ENCODE measurements around the gene CHMP4B. TPM values are rescaled to one million over a fixed set of nuclear protein-coding genes. Genes with fewer than 3 reads are reported as not detected.

CHMP4B gene
- total and polyA plus RNA-seq, 2 donors = 39.9 to 130 TPM

GRCh38 chr20:33820362-33820761, 9.2 kb downstream of the CHMP4B start:
- Histone ChIP-seq H3K4me3 (ENCODE audit: low read length in 2 of 2) (no peak overlapping the region), H3K9me3 (ENCODE audit: control insufficient read depth in 2 of 2, insufficient read depth in 1 of 2, low read length in 1 of 2) (no peaks in the 10 kb centered on the region), H3K27me3 (ENCODE audit: control insufficient read depth in 2 of 2, insufficient read depth in 1 of 2, low read length in 1 of 2) (no peaks in the 10 kb centered on the region), H3K36me3 (ENCODE audit: control insufficient read depth in 2 of 2, insufficient read depth in 2 of 2, low read length in 1 of 2) (peaks cover 0 to 10% of the 10 kb centered on the region in 2 donors), H3K27ac (ENCODE audit: low read depth in 1 of 2, low read length in 1 of 2) (no peak overlapping the region), H3K4me1 (ENCODE audit: control insufficient read depth in 2 of 2, insufficient read depth in 2 of 2, low read length in 2 of 2) (peaks cover 12 to 17% of the 10 kb centered on the region in 2 donors)
- no peak for DNase-seq (ENCODE audit: low read depth in 6 of 9, low spot score in 9 of 9)
- WGBS = 92% methylated on average over 1 of the region's 1 CpG

GRCh38 chr20:33821270-33821836, 10.2 kb downstream of the CHMP4B start:
- no peak overlapping the region for H3K4me3 ChIP-seq (ENCODE audit: low read length in 2 of 2)
- WGBS = 86% methylated on average over 4 of the region's 4 CpGs
- peaks cover 14 to 17% of the 10 kb centered on the region in 2 donors for H3K4me1 ChIP-seq (ENCODE audit: control insufficient read depth in 2 of 2, insufficient read depth in 2 of 2, low read length in 2 of 2)
- no peaks in the 10 kb centered on the region for H3K9me3 ChIP-seq (ENCODE audit: control insufficient read depth in 2 of 2, insufficient read depth in 1 of 2, low read length in 1 of 2)
- DNase-seq (ENCODE audit: low read depth in 6 of 9, low spot score in 9 of 9) = no peak
- H3K27me3 ChIP-seq (ENCODE audit: control insufficient read depth in 2 of 2, insufficient read depth in 1 of 2, low read length in 1 of 2) = no peaks in the 10 kb centered on the region
- H3K27ac ChIP-seq (ENCODE audit: low read depth in 1 of 2, low read length in 1 of 2) = no peak overlapping the region
- H3K36me3 ChIP-seq (ENCODE audit: control insufficient read depth in 2 of 2, insufficient read depth in 2 of 2, low read length in 1 of 2) = peaks cover 0 to 5% of the 10 kb centered on the region in 2 donors

GRCh38 chr20:33822423-33822822, 11.3 kb downstream of the CHMP4B start:
- DNase-seq (ENCODE audit: low read depth in 6 of 9, low spot score in 9 of 9) = no peak
- H3K4me1 ChIP-seq (ENCODE audit: control insufficient read depth in 2 of 2, insufficient read depth in 2 of 2, low read length in 2 of 2) = peaks cover 25 to 26% of the 10 kb centered on the region in 2 donors
- WGBS = 98% methylated on average over 5 of the region's 5 CpGs

GRCh38 chr20:33822991-33823390, 11.8 kb downstream of the CHMP4B start:
- DNase-seq (ENCODE audit: low read depth in 6 of 9, low spot score in 9 of 9) = no peak
- Histone ChIP-seq H3K9me3 (ENCODE audit: control insufficient read depth in 2 of 2, insufficient read depth in 1 of 2, low read length in 1 of 2) (no peaks in the 10 kb centered on the region), H3K4me1 (ENCODE audit: control insufficient read depth in 2 of 2, insufficient read depth in 2 of 2, low read length in 2 of 2) (peaks cover 30 to 32% of the 10 kb centered on the region in 2 donors), H3K4me3 (ENCODE audit: low read length in 2 of 2) (no peak overlapping the region), H3K27me3 (ENCODE audit: control insufficient read depth in 2 of 2, insufficient read depth in 1 of 2, low read length in 1 of 2) (no peaks in the 10 kb centered on the region), H3K27ac (ENCODE audit: low read depth in 1 of 2, low read length in 1 of 2) (no peak overlapping the region), H3K36me3 (ENCODE audit: control insufficient read depth in 2 of 2, insufficient read depth in 2 of 2, low read length in 1 of 2) (peaks cover 0 to 5% of the 10 kb centered on the region in 2 donors)
- WGBS = 98% methylated on average over 5 of the region's 5 CpGs

More at GRCh38 chr20:33822423-33822822, 11.3 kb downstream of the CHMP4B start:
- H3K4me3 ChIP-seq (ENCODE audit: low read length in 2 of 2) = no peak overlapping the region
- no peaks in the 10 kb centered on the region for H3K9me3 ChIP-seq (ENCODE audit: control insufficient read depth in 2 of 2, insufficient read depth in 1 of 2, low read length in 1 of 2)
- H3K27ac ChIP-seq (ENCODE audit: low read depth in 1 of 2, low read length in 1 of 2) = no peak overlapping the region
- no peaks in the 10 kb centered on the region for H3K27me3 ChIP-seq (ENCODE audit: control insufficient read depth in 2 of 2, insufficient read depth in 1 of 2, low read length in 1 of 2)
- H3K36me3 ChIP-seq (ENCODE audit: control insufficient read depth in 2 of 2, insufficient read depth in 2 of 2, low read length in 1 of 2) = peaks cover 0 to 5% of the 10 kb centered on the region in 2 donors

GRCh38 chr20:33824852-33825251, 13.7 kb downstream of the CHMP4B start:
- peaks cover 0 to 5% of the 10 kb centered on the region in 2 donors for H3K36me3 ChIP-seq (ENCODE audit: control insufficient read depth in 2 of 2, insufficient read depth in 2 of 2, low read length in 1 of 2)
- no peaks in the 10 kb centered on the region for H3K9me3 ChIP-seq (ENCODE audit: control insufficient read depth in 2 of 2, insufficient read depth in 1 of 2, low read length in 1 of 2)
- 98% methylated on average over 1 of the region's 1 CpG for WGBS
- H3K27ac ChIP-seq (ENCODE audit: low read depth in 1 of 2, low read length in 1 of 2) = no peak overlapping the region
- H3K4me3 ChIP-seq (ENCODE audit: low read length in 2 of 2) = no peak overlapping the region
- no peak for DNase-seq (ENCODE audit: low read depth in 6 of 9, low spot score in 9 of 9)
- no peaks in the 10 kb centered on the region for H3K27me3 ChIP-seq (ENCODE audit: control insufficient read depth in 2 of 2, insufficient read depth in 1 of 2, low read length in 1 of 2)
- peaks cover 45 to 47% of the 10 kb centered on the region in 2 donors for H3K4me1 ChIP-seq (ENCODE audit: control insufficient read depth in 2 of 2, insufficient read depth in 2 of 2, low read length in 2 of 2)

GRCh38 chr20:33825340-33826269, 14.5 kb downstream of the CHMP4B start:
- WGBS = over 99% methylated on average over 3 of the region's 3 CpGs
- no peaks in the 10 kb centered on the region for H3K27me3 ChIP-seq (ENCODE audit: control insufficient read depth in 2 of 2, insufficient read depth in 1 of 2, low read length in 1 of 2)
- no peak for DNase-seq (ENCODE audit: low read depth in 6 of 9, low spot score in 9 of 9)
- H3K9me3 ChIP-seq (ENCODE audit: control insufficient read depth in 2 of 2, insufficient read depth in 1 of 2, low read length in 1 of 2) = no peaks in the 10 kb centered on the region
- H3K4me3 ChIP-seq (ENCODE audit: low read length in 2 of 2) = no peak overlapping the region
- peaks cover 53 to 54% of the 10 kb centered on the region in 2 donors for H3K4me1 ChIP-seq (ENCODE audit: control insufficient read depth in 2 of 2, insufficient read depth in 2 of 2, low read length in 2 of 2)
- H3K36me3 ChIP-seq (ENCODE audit: control insufficient read depth in 2 of 2, insufficient read depth in 2 of 2, low read length in 1 of 2) = peaks cover 0 to 5% of the 10 kb centered on the region in 2 donors
- H3K27ac ChIP-seq (ENCODE audit: low read depth in 1 of 2, low read length in 1 of 2) = no peak overlapping the region

GRCh38 chr20:33826270-33826897, 15.2 kb downstream of the CHMP4B start:
- Histone ChIP-seq H3K4me3 (ENCODE audit: low read length in 2 of 2) (no peak overlapping the region), H3K27ac (ENCODE audit: low read depth in 1 of 2, low read length in 1 of 2) (peak overlapping the region; percentile 25 to 89), H3K36me3 (ENCODE audit: control insufficient read depth in 2 of 2, insufficient read depth in 2 of 2, low read length in 1 of 2) (peaks cover 0 to 5% of the 10 kb centered on the region in 2 donors), H3K9me3 (ENCODE audit: control insufficient read depth in 2 of 2, insufficient read depth in 1 of 2, low read length in 1 of 2) (no peaks in the 10 kb centered on the region), H3K27me3 (ENCODE audit: control insufficient read depth in 2 of 2, insufficient read depth in 1 of 2, low read length in 1 of 2) (no peaks in the 10 kb centered on the region), H3K4me1 (ENCODE audit: control insufficient read depth in 2 of 2, insufficient read depth in 2 of 2, low read length in 2 of 2) (peaks cover 55 to 60% of the 10 kb centered on the region in 2 donors)
- DNase-seq (ENCODE audit: low read depth in 6 of 9, low spot score in 9 of 9) = no peak
- WGBS = 96% methylated on average over 5 of the region's 5 CpGs

GRCh38 chr20:33827109-33827508, 16.0 kb downstream of the CHMP4B start:
- WGBS = 91% methylated on average over 2 of the region's 2 CpGs
- Histone ChIP-seq H3K4me1 (ENCODE audit: control insufficient read depth in 2 of 2, insufficient read depth in 2 of 2, low read length in 2 of 2) (peaks cover 55 to 60% of the 10 kb centered on the region in 2 donors), H3K27ac (ENCODE audit: low read depth in 1 of 2, low read length in 1 of 2) (peak overlapping the region in 1 of 2 donors; percentile 89)

More at GRCh38 chr20:33827109-33827508, 16.0 kb downstream of the CHMP4B start:
- DNase-seq (ENCODE audit: low read depth in 6 of 9, low spot score in 9 of 9) = no peak
- no peaks in the 10 kb centered on the region for H3K27me3 ChIP-seq (ENCODE audit: control insufficient read depth in 2 of 2, insufficient read depth in 1 of 2, low read length in 1 of 2)
- H3K4me3 ChIP-seq (ENCODE audit: low read length in 2 of 2) = no peak overlapping the region
- peaks cover 5 to 9% of the 10 kb centered on the region in 2 donors for H3K36me3 ChIP-seq (ENCODE audit: control insufficient read depth in 2 of 2, insufficient read depth in 2 of 2, low read length in 1 of 2)
- no peaks in the 10 kb centered on the region for H3K9me3 ChIP-seq (ENCODE audit: control insufficient read depth in 2 of 2, insufficient read depth in 1 of 2, low read length in 1 of 2)
